Inflammatory macrophage (primary cell): ENCODE results near the gene OR2F2.

ENCODE experiments used
- DNase-seq, 2 donors: peaks; one replicate each; pipeline ENCODE4 v3.0.0-alpha.2; 2020 to 2022
- total RNA-seq, 18 experiments: gene quantifications; one replicate each; lab custom pipeline; 2026; ENCODE audit warnings: mixed read lengths in 6 of 18, inconsistent platforms in 2 of 18; lab: John Stamatoyannopoulos, UW

OR2F2 gene
- 0 to 0.07 (median 0) reads per million in 18 experiments for total RNA-seq

GRCh38 chr7:143934526-143935325 lies at the start of gene OR2F2:
OR2F2 (plus strand) TSS chr7:143935233; CDS start chr7:143935233, 0 bp downstream.
- no peak for DNase-seq

GRCh38 chr7:143885951-143886350 lies 49.1 kb upstream of the OR2F2 start:
- DNase-seq: no peak

GRCh38 chr7:143886826-143887477 lies 48.1 kb upstream of the OR2F2 start:
- DNase-seq: peak in 1 of 2 donors; percentile 17

- DNase-seq: no peak
These were observed 46.0 kb upstream of the OR2F2 start for GRCh38 chr7:143889068-143889467.

GRCh38 chr7:143890558-143890957 lies 44.5 kb upstream of the OR2F2 start:
- no peak for DNase-seq

- no peak for DNase-seq
These were observed 43.6 kb upstream of the OR2F2 start for GRCh38 chr7:143891457-143891856.

GRCh38 chr7:143892527-143893300 lies 42.3 kb upstream of the OR2F2 start:
- DNase-seq: no peak

GRCh38 chr7:143896667-143897066 lies 38.4 kb upstream of the OR2F2 start:
- no peak for DNase-seq

GRCh38 chr7:143898810-143899209 lies 36.2 kb upstream of the OR2F2 start:
- DNase-seq: no peak

- DNase-seq: no peak
These were observed 34.7 kb upstream of the OR2F2 start for GRCh38 chr7:143900230-143900766.

- DNase-seq: no peak
These were observed 33.7 kb upstream of the OR2F2 start for GRCh38 chr7:143901332-143901667.

GRCh38 chr7:143901668-143902331 lies 33.2 kb upstream of the OR2F2 start, which contains the start of gene TCAF1:
TCAF1 (minus strand) TSS chr7:143902176; CDS start chr7:143876608, 25,568 bp downstream.
- peak; percentile 93 to 96 for DNase-seq

GRCh38 chr7:143902332-143902899 lies 32.6 kb upstream of the OR2F2 start:
- DNase-seq: no peak

GRCh38 chr7:143905509-143905908 lies 29.5 kb upstream of the OR2F2 start:
- DNase-seq: no peak

GRCh38 chr7:143906151-143906550 lies 28.9 kb upstream of the OR2F2 start:
- DNase-seq: no peak

- no peak for DNase-seq
These were observed 28.1 kb upstream of the OR2F2 start for GRCh38 chr7:143906895-143907294.

GRCh38 chr7:143908120-143908519 lies 26.9 kb upstream of the OR2F2 start:
- DNase-seq: no peak

GRCh38 chr7:143909863-143910262 lies 25.2 kb upstream of the OR2F2 start:
- no peak for DNase-seq

GRCh38 chr7:143910473-143911248 lies 24.4 kb upstream of the OR2F2 start:
- no peak for DNase-seq

- DNase-seq: no peak
These were observed 21.0 kb upstream of the OR2F2 start for GRCh38 chr7:143913945-143914615.
